Measurements from ENCODE around the gene AK2.

DNA sequence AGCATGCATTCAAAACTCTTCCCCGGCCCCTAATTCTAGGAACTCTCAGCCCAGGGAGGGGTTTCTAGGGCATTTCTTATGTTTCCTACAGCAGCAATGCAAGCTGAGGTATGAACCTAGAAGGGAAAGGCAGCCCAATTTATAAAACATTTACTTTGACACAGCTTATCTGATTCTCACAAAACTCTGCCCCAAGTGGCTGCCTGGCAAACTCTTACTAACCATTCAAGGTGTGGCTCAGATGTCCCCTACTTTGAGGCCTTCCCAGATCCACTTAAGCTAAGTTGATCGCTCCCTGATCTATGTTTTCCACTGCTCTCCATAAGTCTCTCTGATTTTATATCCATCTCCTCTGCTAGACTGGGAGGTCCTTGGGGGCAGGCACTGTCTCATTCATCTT is 35.4 kb downstream of the AK2 start:
- TF ChIP-seq POLR2A (IDR thresholded peaks at IDR 0.05): no peak
- TF ChIP-seq, protein P1, sequence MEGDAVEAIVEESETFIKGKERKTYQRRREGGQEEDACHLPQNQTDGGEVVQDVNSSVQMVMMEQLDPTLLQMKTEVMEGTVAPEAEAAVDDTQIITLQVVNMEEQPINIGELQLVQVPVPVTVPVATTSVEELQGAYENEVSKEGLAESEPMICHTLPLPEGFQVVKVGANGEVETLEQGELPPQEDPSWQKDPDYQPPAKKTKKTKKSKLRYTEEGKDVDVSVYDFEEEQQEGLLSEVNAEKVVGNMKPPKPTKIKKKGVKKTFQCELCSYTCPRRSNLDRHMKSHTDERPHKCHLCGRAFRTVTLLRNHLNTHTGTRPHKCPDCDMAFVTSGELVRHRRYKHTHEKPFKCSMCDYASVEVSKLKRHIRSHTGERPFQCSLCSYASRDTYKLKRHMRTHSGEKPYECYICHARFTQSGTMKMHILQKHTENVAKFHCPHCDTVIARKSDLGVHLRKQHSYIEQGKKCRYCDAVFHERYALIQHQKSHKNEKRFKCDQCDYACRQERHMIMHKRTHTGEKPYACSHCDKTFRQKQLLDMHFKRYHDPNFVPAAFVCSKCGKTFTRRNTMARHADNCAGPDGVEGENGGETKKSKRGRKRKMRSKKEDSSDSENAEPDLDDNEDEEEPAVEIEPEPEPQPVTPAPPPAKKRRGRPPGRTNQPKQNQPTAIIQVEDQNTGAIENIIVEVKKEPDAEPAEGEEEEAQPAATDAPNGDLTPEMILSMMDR (IDR thresholded peaks at IDR 0.05): peak in 3 of 6 experiments; percentile 8 to 40 (median 40)
